GM12874 (cell line): ENCODE data around the gene UQCRC1.

Source experiments
- CTCF ChIP-seq: IDR thresholded peaks from 2 replicates; pipeline ENCODE4 v1.5.1; 2011; ENCODE audit warnings: low read depth, mild to moderate bottlenecking, control low read depth, low read length, moderate library complexity; ENCODE audit not compliant: insufficient read depth

The UQCRC1 gene

GRCh38 chr3:48575366-48575765, 34.1 kb downstream of the UQCRC1 start:
- TF ChIP-seq CTCF: no peak

- TF ChIP-seq CTCF: no peak
These were observed 35.4 kb downstream of the UQCRC1 start for GRCh38 chr3:48573973-48574585.

DNA sequence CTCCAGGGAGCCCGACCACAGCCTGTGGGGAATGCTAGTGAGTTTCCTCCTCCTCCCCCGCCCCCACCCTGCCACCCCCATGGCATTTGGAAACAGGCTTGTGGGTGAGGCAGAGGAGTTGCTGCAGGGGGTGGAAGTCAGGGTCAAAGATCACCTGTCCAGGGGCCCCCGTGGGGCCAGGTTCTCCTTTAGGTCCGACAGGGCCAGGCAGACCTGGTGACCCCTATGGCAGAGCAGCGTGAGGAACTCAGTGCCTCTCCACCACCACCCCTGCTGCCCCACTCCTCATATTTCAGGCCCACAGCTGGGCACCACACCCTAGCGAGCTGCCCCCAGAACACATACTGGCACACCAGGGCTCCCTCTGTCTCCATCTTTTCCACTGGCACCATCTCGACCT, 36.9 kb downstream of the UQCRC1 start:
- TF ChIP-seq CTCF: no peak

- TF ChIP-seq CTCF: no peak
These were observed 37.5 kb downstream of the UQCRC1 start for GRCh38 chr3:48571938-48572337.

DNA sequence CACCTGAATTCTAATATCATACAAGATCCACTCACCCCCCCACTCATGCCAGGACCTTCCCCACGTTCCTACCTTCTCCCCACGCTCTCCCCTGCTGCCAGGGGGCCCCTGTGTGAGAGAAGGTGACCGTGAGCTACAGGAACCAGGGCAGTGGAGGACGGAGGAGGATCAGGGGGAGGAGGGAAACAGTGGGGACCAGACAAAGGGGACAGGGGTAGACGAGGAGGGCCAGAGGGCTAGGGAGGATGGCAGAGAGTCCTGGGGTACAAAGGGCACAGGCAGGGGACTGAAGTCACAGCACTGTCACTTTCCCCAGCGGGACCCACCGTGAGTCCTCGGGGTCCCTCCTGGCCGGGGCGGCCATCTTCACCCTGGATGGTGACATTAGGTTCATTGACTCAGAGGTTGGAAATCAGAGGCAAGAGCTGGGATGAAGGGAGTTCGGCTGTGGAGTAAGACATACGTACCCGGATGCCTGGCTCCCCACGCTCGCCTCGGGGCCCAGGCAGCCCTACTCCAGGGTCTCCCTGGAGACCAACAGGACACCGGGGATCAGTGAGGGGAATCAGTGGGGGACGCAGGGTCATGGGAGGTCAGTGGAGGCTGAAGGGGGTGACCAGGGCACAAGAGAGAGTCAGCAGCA, 39.5 kb downstream of the UQCRC1 start:
- TF ChIP-seq CTCF: no peak

GRCh38 chr3:48569400-48569799, 40.0 kb downstream of the UQCRC1 start:
- TF ChIP-seq CTCF: no peak

GRCh38 chr3:48568476-48568875, 41.0 kb downstream of the UQCRC1 start:
- no peak for TF ChIP-seq CTCF
